Activated CD4-positive, alpha-beta T cell treated with anti-CD3 and anti-CD28 coated beads, Interleukin-2, amount 10 ng/mL, durations not matched to agents 7 days and 5 days (primary cell): Measurements from ENCODE around the gene UBE2QL1. TPM values are rescaled to one million over a fixed set of nuclear protein-coding genes. Genes with fewer than 3 reads are reported as not detected.

Source experiments
- CTCF ChIA-PET: fragments of 350-600 bp; sonication (Branson Sonifier 250); formaldehyde crosslinking; loops from one replicate; lab custom pipeline; 2021; ENCODE audit warnings: antibody characterized with exemption; lab: Charles Lee
- POLR2A ChIA-PET: fragments of 350-600 bp; sonication (Branson Sonifier 250); formaldehyde crosslinking; loops from one replicate; lab custom pipeline; 2021; ENCODE audit warnings: antibody characterized with exemption; lab: Charles Lee
- DNase-seq: peaks from one replicate; pipeline ENCODE4 v3.0.0-alpha.2; 2020
- H3K27ac Mint-ChIP-seq: one replicate; pipeline ENCODE4 v1.8.0; 2021; ENCODE audit warnings: mild to moderate bottlenecking, moderate library complexity, mixed read lengths
- H3K27me3 Mint-ChIP-seq: one replicate; pipeline ENCODE4 v1.8.0; 2021; ENCODE audit warnings: mixed read lengths
- H3K36me3 Mint-ChIP-seq: one replicate; pipeline ENCODE4 v1.8.0; 2021; ENCODE audit warnings: low read depth, mixed read lengths
- H3K4me1 Mint-ChIP-seq: one replicate; pipeline ENCODE4 v1.8.0; 2021; ENCODE audit warnings: mixed read lengths
- H3K4me3 Mint-ChIP-seq: one replicate; pipeline ENCODE4 v1.8.0; 2021; ENCODE audit warnings: mild to moderate bottlenecking, moderate library complexity, mixed read lengths
- H3K9me3 Mint-ChIP-seq: one replicate; pipeline ENCODE4 v1.8.0; 2021; ENCODE audit warnings: mixed read lengths
- total RNA-seq, 2 experiments: library from RNA; stranded (reverse); gene quantifications; one replicate each; pipeline ENCODE4 v1.2.3, GENCODE V29; 2021

The UBE2QL1 gene
- total RNA-seq, 2 experiments from 2014 or later, result not detected

DNA sequence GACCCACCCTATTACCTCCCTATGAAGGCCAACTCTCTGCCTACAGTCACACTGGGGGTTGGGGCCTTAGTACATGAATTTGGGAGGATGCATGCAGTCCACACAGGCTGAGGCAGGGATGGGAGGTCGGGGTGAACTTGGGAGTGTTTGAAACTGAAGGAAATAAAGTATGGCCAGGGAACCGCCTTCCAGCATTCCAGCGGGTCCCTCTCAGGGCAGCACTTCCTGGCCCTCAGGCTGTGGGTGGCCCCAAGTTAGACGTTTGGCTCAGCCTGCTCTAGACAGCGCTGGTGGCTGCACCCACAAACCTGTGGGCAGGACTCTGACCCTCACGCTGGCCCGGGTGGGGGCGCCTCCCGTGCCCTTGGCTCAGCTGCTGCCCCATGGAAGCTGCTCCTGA, 74.3 kb downstream of the UBE2QL1 start:
- H3K27me3 Mint-ChIP-seq, result peaks cover under 1% of the 10 kb centered on the region
- no peak overlapping the region for H3K27ac Mint-ChIP-seq
- ChIA-PET CTCF (no interaction called here), POLR2A (no interaction called here)
- no peak for DNase-seq
- no peaks in the 10 kb centered on the region for H3K4me1 Mint-ChIP-seq
- no peak overlapping the region for H3K4me3 Mint-ChIP-seq
- no peaks in the 10 kb centered on the region for H3K36me3 Mint-ChIP-seq
- H3K9me3 Mint-ChIP-seq, result no peaks in the 10 kb centered on the region

DNA sequence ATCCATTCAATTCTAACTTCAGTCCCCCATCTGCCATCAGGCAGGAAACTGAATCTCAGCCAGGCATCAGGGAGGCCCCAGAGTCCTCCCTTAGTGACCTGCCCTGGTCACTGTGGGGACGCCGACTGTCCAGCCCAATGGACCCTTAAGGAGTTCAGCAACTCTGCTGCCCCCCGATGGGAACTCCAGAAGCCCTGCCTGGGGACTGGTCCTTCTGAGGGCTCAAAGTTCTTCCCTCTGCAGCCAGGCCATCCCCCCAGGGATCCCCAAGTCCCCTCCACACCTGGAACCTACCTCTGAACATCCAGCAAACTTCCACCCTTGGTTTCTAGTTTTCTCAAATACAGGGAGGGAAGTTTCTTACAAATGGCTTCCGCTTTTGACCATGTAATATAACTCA, 76.8 kb downstream of the UBE2QL1 start:
- Mint-ChIP-seq H3K4me3 (no peak overlapping the region), H3K36me3 (no peaks in the 10 kb centered on the region), H3K27ac (no peak overlapping the region), H3K4me1 (no peaks in the 10 kb centered on the region), H3K27me3 (no peaks in the 10 kb centered on the region), H3K9me3 (no peaks in the 10 kb centered on the region)
- DNase-seq, result no peak
- ChIA-PET POLR2A (no interaction called here), CTCF (interaction anchor here (0.5 to 0.7 kb wide), 2 partner anchors 880 to 1046 kb away, joined by 3 to 4 read pairs; no protein-coding TSS in a partner anchor)

GRCh38 chr5:6525910-6526309, 77.3 kb downstream of the UBE2QL1 start:
- H3K4me3 Mint-ChIP-seq, result no peak overlapping the region
- CTCF ChIA-PET, result no interaction called here

DNA sequence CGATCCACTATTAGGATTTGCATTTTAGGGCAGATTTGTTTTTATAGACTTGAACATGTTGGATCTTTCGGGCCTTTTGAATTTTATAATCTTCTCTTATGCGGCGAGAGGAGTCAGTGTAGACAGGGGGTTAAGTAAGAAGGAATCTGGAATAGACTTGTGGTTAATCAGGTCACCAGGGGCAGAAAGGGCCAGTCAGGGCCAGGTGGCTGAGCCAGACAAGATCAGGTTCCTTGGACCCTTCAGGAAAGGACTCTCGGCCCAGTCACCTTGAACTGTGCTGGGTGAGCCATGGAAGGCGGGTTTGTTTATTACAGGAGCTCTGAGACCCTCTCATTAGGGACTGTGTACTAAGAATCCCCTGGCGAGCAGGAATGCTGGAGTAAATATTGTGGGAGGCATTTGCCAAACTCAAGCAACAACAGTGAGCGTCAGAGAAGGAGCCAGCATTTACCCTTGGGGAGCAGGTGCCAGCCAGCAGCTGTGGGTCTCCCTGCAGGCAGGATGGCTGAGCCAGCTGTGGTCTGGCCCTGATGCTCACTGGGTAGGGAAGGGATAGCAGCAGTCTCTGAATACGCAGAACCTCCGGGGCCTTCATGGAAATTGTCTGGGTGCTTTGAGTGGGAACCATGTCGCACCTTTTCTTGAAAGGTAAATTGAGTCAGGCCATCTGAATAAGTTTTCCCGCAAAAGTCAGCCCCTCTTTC, 79.2 kb downstream of the UBE2QL1 start:
- Mint-ChIP-seq H3K4me3 (no peak overlapping the region), H3K36me3 (no peaks in the 10 kb centered on the region), H3K27ac (no peak overlapping the region), H3K4me1 (no peaks in the 10 kb centered on the region), H3K9me3 (no peaks in the 10 kb centered on the region), H3K27me3 (no peaks in the 10 kb centered on the region)
- POLR2A ChIA-PET, result no interaction called here
- CTCF ChIA-PET, result interaction anchor here (0.6 kb wide), 1 partner anchor 1084 kb away, joined by 3 read pairs; no protein-coding TSS in a partner anchor
- no peak for DNase-seq

More at GRCh38 chr5:6525910-6526309, 77.3 kb downstream of the UBE2QL1 start:
- no peaks in the 10 kb centered on the region for H3K27me3 Mint-ChIP-seq
- H3K4me1 Mint-ChIP-seq, result no peaks in the 10 kb centered on the region
- no peak for DNase-seq
- no peaks in the 10 kb centered on the region for H3K9me3 Mint-ChIP-seq
- POLR2A ChIA-PET, result no interaction called here
- no peak overlapping the region for H3K27ac Mint-ChIP-seq
- H3K36me3 Mint-ChIP-seq, result no peaks in the 10 kb centered on the region

DNA sequence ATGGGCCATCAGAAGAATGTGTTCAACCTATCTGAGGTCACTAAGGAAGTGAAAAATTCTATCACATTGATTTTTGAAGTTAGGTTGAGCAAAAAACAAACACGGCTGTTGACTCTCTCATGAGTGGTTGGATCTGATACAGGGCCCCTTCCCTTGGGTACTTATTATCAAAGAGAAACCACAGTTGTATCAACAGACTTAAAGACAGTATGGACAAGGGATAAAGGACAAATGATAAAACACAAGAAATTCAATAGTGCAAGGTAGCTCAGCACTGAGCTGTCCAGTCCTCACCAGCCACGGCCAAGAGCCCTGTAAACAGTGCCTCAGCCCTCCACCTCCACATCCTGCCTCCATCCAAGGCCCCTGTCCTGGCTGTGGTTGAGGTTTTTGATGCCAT, 86.9 kb downstream of the UBE2QL1 start:
- no peak overlapping the region for H3K27ac Mint-ChIP-seq
- peaks cover 11% of the 10 kb centered on the region for H3K27me3 Mint-ChIP-seq
- H3K4me3 Mint-ChIP-seq, result no peak overlapping the region
- H3K4me1 Mint-ChIP-seq, result no peaks in the 10 kb centered on the region
- DNase-seq, result no peak
- POLR2A ChIA-PET, result no interaction called here
- CTCF ChIA-PET, result no interaction called here
- no peaks in the 10 kb centered on the region for H3K36me3 Mint-ChIP-seq
- no peaks in the 10 kb centered on the region for H3K9me3 Mint-ChIP-seq

DNA sequence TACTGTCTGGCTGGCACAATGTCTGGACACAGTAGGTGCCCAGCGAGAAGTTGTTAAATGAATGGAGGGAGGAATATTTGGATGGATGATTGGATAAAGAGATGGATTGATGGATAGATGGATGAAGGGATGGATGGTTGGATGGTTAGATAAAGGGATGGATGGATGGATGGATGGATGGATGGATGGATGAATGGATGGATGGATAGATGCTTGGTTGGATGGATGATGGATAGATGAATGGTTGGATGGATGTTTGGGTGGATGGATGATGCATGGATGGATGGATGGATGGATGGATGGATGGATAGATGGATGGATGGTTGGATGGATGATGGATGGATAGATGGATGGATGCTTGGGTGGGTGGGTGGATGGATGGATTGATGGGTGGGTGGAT, 90.4 kb downstream of the UBE2QL1 start:
- no peak overlapping the region for H3K4me3 Mint-ChIP-seq
- no peaks in the 10 kb centered on the region for H3K9me3 Mint-ChIP-seq
- no peaks in the 10 kb centered on the region for H3K4me1 Mint-ChIP-seq
- H3K27ac Mint-ChIP-seq, result no peak overlapping the region
- POLR2A ChIA-PET, result no interaction called here
- CTCF ChIA-PET, result interaction anchor here (0.6 kb wide), 1 partner anchor 28 kb away, joined by 3 read pairs; no protein-coding TSS in a partner anchor
- peaks cover 12% of the 10 kb centered on the region for H3K27me3 Mint-ChIP-seq
- H3K36me3 Mint-ChIP-seq, result no peaks in the 10 kb centered on the region
- DNase-seq, result no peak

DNA sequence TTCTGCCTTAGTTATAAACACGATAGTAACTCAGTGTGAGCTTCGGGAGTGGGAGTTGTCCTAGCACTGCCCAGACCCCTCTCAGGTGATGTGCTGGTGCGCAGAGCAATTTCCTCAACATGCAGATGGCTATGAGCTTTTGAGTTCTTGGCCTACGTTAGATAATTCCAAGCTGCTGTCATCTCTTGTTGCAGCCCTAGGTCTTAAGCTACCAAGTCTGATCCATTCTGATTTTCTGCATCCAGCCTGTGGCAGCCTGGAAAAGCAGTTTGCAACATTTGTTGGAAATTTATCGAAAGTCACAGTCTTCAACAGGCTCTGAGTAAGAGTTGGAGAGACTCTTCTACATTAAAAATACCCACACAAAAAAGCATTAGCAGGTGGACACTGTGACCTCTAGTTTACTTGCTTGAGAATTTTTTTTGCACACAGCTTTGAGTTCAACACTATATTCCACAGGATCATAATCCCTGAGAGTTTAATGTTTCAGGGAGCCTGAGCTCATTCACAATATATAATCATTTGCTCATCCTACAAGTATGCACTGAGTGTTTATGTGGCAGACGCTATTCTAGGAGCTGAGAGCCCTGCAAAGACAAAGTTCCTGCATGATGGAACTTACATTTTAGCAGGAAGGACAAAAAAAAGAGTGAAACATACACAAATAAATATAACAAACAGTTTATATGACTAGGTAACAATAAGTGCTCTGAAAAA, 91.6 kb downstream of the UBE2QL1 start:
- Mint-ChIP-seq H3K9me3 (no peaks in the 10 kb centered on the region), H3K36me3 (no peaks in the 10 kb centered on the region), H3K27me3 (peaks cover 8% of the 10 kb centered on the region)

GRCh38 chr5:6541256-6542013, 92.8 kb downstream of the UBE2QL1 start:
- ChIA-PET POLR2A (no interaction called here), CTCF (interaction anchor here (1.0 kb wide), 1 partner anchor 11 kb away, joined by 3 read pairs; no protein-coding TSS in a partner anchor)
- Mint-ChIP-seq H3K27me3 (peaks cover 2% of the 10 kb centered on the region), H3K36me3 (no peaks in the 10 kb centered on the region), H3K4me3 (no peak overlapping the region), H3K27ac (no peak overlapping the region), H3K4me1 (no peaks in the 10 kb centered on the region), H3K9me3 (no peaks in the 10 kb centered on the region)
- DNase-seq, result no peak

More for the DNA sequence above, 91.6 kb downstream of the UBE2QL1 start:
- Mint-ChIP-seq H3K4me3 (no peak overlapping the region), H3K27ac (no peak overlapping the region), H3K4me1 (no peaks in the 10 kb centered on the region)
- no peak for DNase-seq
- POLR2A ChIA-PET, result no interaction called here
- CTCF ChIA-PET, result no interaction called here

DNA sequence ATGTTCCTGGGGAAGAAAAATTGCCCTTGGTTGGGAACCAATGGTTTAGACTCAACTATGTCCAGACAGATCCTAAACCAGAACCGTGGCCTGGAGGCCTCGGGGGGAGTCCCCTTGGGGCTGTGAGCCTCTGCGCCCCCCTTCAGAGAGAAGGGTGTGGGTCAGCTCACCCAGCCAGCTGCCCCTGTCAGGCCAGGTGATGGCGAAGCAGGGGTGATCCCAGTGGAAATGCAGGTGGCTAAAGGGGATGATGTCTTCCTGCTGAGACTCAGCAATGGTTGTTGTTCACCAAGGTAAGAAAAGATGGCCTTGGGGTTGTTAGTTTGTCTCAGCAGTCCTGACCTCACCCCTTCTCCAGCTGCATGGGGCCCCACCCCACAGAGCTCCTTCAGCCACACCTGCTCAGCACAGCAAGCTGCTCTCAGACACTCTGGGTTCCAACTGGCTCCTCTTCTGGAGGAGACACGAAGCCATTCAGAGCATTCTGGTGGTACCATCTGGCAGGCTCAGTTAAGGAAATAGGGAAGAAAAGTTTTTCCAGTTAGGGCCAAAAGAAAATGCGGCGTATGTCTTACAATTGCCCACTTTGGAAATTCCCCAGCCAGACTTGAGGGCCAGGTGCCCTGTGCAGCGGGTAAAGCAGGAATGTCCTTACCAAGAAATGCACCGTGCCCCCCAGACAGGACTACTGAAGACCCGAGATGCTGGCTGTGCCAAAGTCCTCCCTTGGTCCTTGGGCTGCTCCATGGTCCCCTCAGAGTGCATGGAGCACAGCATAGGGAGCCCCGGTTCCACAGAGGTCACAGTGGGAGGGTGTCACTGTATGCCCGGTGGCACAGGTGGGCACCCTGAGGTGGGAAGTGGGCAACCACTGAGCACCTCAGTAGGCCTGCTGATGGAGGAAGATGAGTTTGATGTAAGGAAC, 94.0 kb downstream of the UBE2QL1 start:
- Mint-ChIP-seq H3K9me3 (no peaks in the 10 kb centered on the region), H3K36me3 (no peaks in the 10 kb centered on the region), H3K27ac (no peak overlapping the region), H3K4me1 (no peaks in the 10 kb centered on the region), H3K4me3 (no peak overlapping the region), H3K27me3 (peaks cover 2% of the 10 kb centered on the region)
- DNase-seq, result no peak
- CTCF ChIA-PET, result interaction anchor here (1.3 kb wide), 1 partner anchor 13 kb away, joined by 3 read pairs; no protein-coding TSS in a partner anchor
- POLR2A ChIA-PET, result no interaction called here

- Mint-ChIP-seq H3K27ac (no peak overlapping the region), H3K4me1 (no peaks in the 10 kb centered on the region), H3K4me3 (no peak overlapping the region), H3K9me3 (no peaks in the 10 kb centered on the region), H3K27me3 (peaks cover 2% of the 10 kb centered on the region), H3K36me3 (no peaks in the 10 kb centered on the region)
- DNase-seq, result no peak
- CTCF ChIA-PET, result no interaction called here
- POLR2A ChIA-PET, result no interaction called here
Measured at GRCh38 chr5:6543346-6543730, 94.7 kb downstream of the UBE2QL1 start.

GRCh38 chr5:6543830-6544560, 95.3 kb downstream of the UBE2QL1 start:
- H3K4me3 Mint-ChIP-seq, result no peak overlapping the region
- DNase-seq, result no peak
- H3K4me1 Mint-ChIP-seq, result no peaks in the 10 kb centered on the region
- H3K36me3 Mint-ChIP-seq, result no peaks in the 10 kb centered on the region
- CTCF ChIA-PET, result no interaction called here
- H3K27me3 Mint-ChIP-seq, result peaks cover 2% of the 10 kb centered on the region
- H3K9me3 Mint-ChIP-seq, result no peaks in the 10 kb centered on the region
- POLR2A ChIA-PET, result no interaction called here
- H3K27ac Mint-ChIP-seq, result no peak overlapping the region
